Measurements from ENCODE around the gene CYP24A1.

The CYP24A1 gene

GRCh38 chr20:54194724-54195438 lies 21.1 kb upstream of the CYP24A1 start:
- Mint-ChIP-seq H3K27ac (peak overlapping the region in 1 of 3 experiments; percentile 37), H3K4me3 (no peak overlapping the region), H3K9me3 (no peaks in the 10 kb centered on the region), H3K36me3 (ENCODE audit: low read depth) (no peaks in the 10 kb centered on the region), H3K4me1 (peaks cover 9% of the 10 kb centered on the region), H3K27me3 (ENCODE audit: low read depth) (peaks cover 15% of the 10 kb centered on the region)
- no peak for TF ChIP-seq CTCF (IDR thresholded peaks at IDR 0.05; ENCODE audit: unreplicated experiment in 3 of 3)

- no peaks in the 10 kb centered on the region for H3K36me3 Mint-ChIP-seq (ENCODE audit: low read depth)
- peaks cover 9% of the 10 kb centered on the region for H3K4me1 Mint-ChIP-seq
- no peak for TF ChIP-seq CTCF (IDR thresholded peaks at IDR 0.05; ENCODE audit: unreplicated experiment in 3 of 3)
- no peak overlapping the region for H3K27ac Mint-ChIP-seq
- peaks cover 15% of the 10 kb centered on the region for H3K27me3 Mint-ChIP-seq (ENCODE audit: low read depth)
- no peaks in the 10 kb centered on the region for H3K9me3 Mint-ChIP-seq
- no peak overlapping the region for H3K4me3 Mint-ChIP-seq
These were observed 20.0 kb upstream of the CYP24A1 start for GRCh38 chr20:54193817-54194216.

GRCh38 chr20:54190217-54190616 lies 16.4 kb upstream of the CYP24A1 start:
- Mint-ChIP-seq H3K9me3 (no peaks in the 10 kb centered on the region), H3K4me3 (no peak overlapping the region), H3K4me1 (peaks cover 5% of the 10 kb centered on the region), H3K36me3 (ENCODE audit: low read depth) (no peaks in the 10 kb centered on the region), H3K27ac (peak overlapping the region in 1 of 3 experiments; percentile 54), H3K27me3 (ENCODE audit: low read depth) (peaks cover 11% of the 10 kb centered on the region)
- TF ChIP-seq CTCF (IDR thresholded peaks at IDR 0.05; ENCODE audit: unreplicated experiment in 3 of 3): no peak

GRCh38 chr20:54189630-54190029 lies 15.8 kb upstream of the CYP24A1 start:
- no peak for TF ChIP-seq CTCF (IDR thresholded peaks at IDR 0.05; ENCODE audit: unreplicated experiment in 3 of 3)
- H3K4me3 Mint-ChIP-seq: no peak overlapping the region
- H3K27me3 Mint-ChIP-seq (ENCODE audit: low read depth): peaks cover 11% of the 10 kb centered on the region
- peak overlapping the region in 1 of 3 experiments; percentile 30 for H3K27ac Mint-ChIP-seq
- no peaks in the 10 kb centered on the region for H3K4me1 Mint-ChIP-seq
- no peaks in the 10 kb centered on the region for H3K36me3 Mint-ChIP-seq (ENCODE audit: low read depth)
- no peaks in the 10 kb centered on the region for H3K9me3 Mint-ChIP-seq

- TF ChIP-seq CTCF (IDR thresholded peaks at IDR 0.05; ENCODE audit: unreplicated experiment in 3 of 3): no peak
- H3K36me3 Mint-ChIP-seq (ENCODE audit: low read depth): no peaks in the 10 kb centered on the region
These were observed 14.5 kb upstream of the CYP24A1 start for GRCh38 chr20:54188132-54188849.

More at GRCh38 chr20:54188132-54188849, 14.5 kb upstream of the CYP24A1 start:
- Mint-ChIP-seq H3K9me3 (no peaks in the 10 kb centered on the region), H3K27ac (peak overlapping the region in 1 of 3 experiments; percentile 5), H3K4me1 (no peaks in the 10 kb centered on the region), H3K27me3 (ENCODE audit: low read depth) (peaks cover 8% of the 10 kb centered on the region), H3K4me3 (no peak overlapping the region)
